Smooth muscle cell (in vitro differentiated cells): ENCODE data around the gene ZSWIM8. TPM values are rescaled to one million over a fixed set of nuclear protein-coding genes. Genes with fewer than 3 reads are reported as not detected.

Experiments
- DNase-seq: peaks from one replicate; lab custom pipeline; 2025; ENCODE audit not compliant: unreplicated experiment; lab: John Stamatoyannopoulos, UW
- H2AFZ ChIP-seq: fragments of 200-600 bp; sonication (generic); 2 replicates; pipeline ENCODE4 v1.6.0; 2016; ENCODE audit warnings: antibody characterized with exemption, low read depth, mild to moderate bottlenecking
- H3F3A ChIP-seq: fragments of 200-600 bp; sonication (generic); 2 replicates; pipeline ENCODE4 v1.6.0; 2017; ENCODE audit warnings: antibody characterized with exemption, low read depth
- H3K27ac ChIP-seq: fragments of 200-600 bp; sonication (generic); 2 replicates; pipeline ENCODE4 v1.5.1; 2016; ENCODE audit warnings: low read depth, mild to moderate bottlenecking
- H3K27me3 ChIP-seq: fragments of 200-600 bp; sonication (generic); 2 replicates; pipeline ENCODE4 v1.6.1; 2016; ENCODE audit warnings: low read depth, mild to moderate bottlenecking
- H3K36me3 ChIP-seq: fragments of 200-600 bp; sonication (generic); 2 replicates; pipeline ENCODE4 v1.5.1; 2016; ENCODE audit warnings: low read depth
- H3K4me1 ChIP-seq: fragments of 200-600 bp; sonication (generic); 2 replicates; pipeline ENCODE4 v1.5.1; 2016; ENCODE audit warnings: low read depth
- H3K4me2 ChIP-seq: fragments of 200-600 bp; sonication (generic); 2 replicates; pipeline ENCODE4 v1.6.0; 2016; ENCODE audit warnings: mild to moderate bottlenecking
- H3K4me3 ChIP-seq: fragments of 200-600 bp; sonication (generic); 2 replicates; pipeline ENCODE4 v1.5.1; 2016; ENCODE audit warnings: mild to moderate bottlenecking
- H3K79me2 ChIP-seq: fragments of 200-600 bp; sonication (generic); 2 replicates; pipeline ENCODE4 v1.6.0; 2016; ENCODE audit warnings: low read depth, mild to moderate bottlenecking
- H3K9ac ChIP-seq: fragments of 200-600 bp; sonication (generic); 2 replicates; pipeline ENCODE4 v1.6.0; 2016; ENCODE audit warnings: low read depth
- H3K9me3 ChIP-seq: fragments of 200-600 bp; sonication (generic); replicated peaks from 2 replicates; pipeline ENCODE4 v1.5.1; 2016; ENCODE audit warnings: low read depth
- H4K20me1 ChIP-seq: fragments of 200-600 bp; sonication (generic); 2 replicates; pipeline ENCODE4 v1.6.0; 2016; ENCODE audit warnings: low read depth
- WGBS: methylation state at CpG from one replicate; pipeline ENCODE4 v1.1.7; 2016; ENCODE audit warnings: low lambda C conversion rate; 5-methylcytosine and 5-hydroxymethylcytosine counted together
- polyA plus RNA-seq: library from polyadenylated mRNA; unstranded; fragments of >200 nt; fragmentation: Nextera tagmentation; extraction: Ambion mirVana; gene quantifications from 2 replicates; pipeline ENCODE4 v1.2.1, GENCODE V29; 2016
- total RNA-seq: library from RNA; depleted of rRNA; stranded (reverse); fragments of >200 nt; gene quantifications from 2 replicates; pipeline ENCODE4 v1.2.3, GENCODE V29; 2014
- TF ChIP-seq, protein P1 (sequence below): fragments of 200-600 bp; sonication (generic); IDR thresholded peaks from 2 replicates; pipeline ENCODE4 v1.5.1; 2017; ENCODE audit warnings: borderline replicate concordance, mild to moderate bottlenecking, antibody characterized with exemption; ENCODE audit not compliant: insufficient read depth, poor library complexity, severe bottlenecking

The ZSWIM8 gene
- total and polyA plus RNA-seq, 2 experiments from 2014 or later, result 48.3 to 83.9 TPM

DNA sequence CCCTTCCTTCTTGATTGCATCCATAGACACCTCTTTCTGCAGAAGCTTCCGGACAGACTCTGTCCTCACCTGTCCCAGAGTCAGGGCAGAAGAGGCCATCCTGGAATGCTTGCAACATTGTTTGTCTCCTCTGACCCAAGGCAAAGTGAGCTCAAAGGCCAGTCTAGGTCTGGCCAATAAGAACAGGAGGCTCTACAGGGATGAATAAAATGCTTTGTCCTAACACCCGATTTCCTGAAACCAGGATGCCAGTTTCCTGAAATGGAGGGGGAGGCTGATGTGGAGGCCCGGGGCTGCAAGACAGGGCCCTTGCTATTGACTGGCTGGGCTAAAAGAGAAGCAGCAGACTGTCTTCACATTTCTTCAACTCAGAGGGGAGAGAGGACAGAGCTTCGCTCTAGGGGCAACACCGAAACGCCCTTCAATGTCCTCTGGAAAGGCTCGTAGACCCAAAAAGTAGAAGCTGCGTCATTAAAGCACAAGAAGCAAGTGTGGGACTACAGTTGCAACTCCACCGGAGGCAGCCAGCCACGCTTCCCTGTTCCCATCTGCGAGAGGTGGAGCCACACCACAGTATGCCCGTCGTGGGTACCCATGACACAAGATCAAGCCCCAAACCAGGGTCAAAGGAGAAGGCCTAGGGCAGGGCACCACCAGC lies 55.1 kb downstream of the ZSWIM8 start:
- Histone ChIP-seq H3K9ac (no peak overlapping the region), H4K20me1 (no peaks in the 10 kb centered on the region), H2AFZ (no peak overlapping the region), H3K27ac (no peak overlapping the region), H3K36me3 (no peaks in the 10 kb centered on the region), H3F3A (no peaks in the 10 kb centered on the region), H3K9me3 (no peaks in the 10 kb centered on the region), H3K4me1 (peaks cover 6% of the 10 kb centered on the region), H3K4me3 (no peak overlapping the region), H3K27me3 (no peaks in the 10 kb centered on the region), H3K79me2 (no peaks in the 10 kb centered on the region), H3K4me2 (no peak overlapping the region)
- no peak for DNase-seq
- TF ChIP-seq, protein P1, sequence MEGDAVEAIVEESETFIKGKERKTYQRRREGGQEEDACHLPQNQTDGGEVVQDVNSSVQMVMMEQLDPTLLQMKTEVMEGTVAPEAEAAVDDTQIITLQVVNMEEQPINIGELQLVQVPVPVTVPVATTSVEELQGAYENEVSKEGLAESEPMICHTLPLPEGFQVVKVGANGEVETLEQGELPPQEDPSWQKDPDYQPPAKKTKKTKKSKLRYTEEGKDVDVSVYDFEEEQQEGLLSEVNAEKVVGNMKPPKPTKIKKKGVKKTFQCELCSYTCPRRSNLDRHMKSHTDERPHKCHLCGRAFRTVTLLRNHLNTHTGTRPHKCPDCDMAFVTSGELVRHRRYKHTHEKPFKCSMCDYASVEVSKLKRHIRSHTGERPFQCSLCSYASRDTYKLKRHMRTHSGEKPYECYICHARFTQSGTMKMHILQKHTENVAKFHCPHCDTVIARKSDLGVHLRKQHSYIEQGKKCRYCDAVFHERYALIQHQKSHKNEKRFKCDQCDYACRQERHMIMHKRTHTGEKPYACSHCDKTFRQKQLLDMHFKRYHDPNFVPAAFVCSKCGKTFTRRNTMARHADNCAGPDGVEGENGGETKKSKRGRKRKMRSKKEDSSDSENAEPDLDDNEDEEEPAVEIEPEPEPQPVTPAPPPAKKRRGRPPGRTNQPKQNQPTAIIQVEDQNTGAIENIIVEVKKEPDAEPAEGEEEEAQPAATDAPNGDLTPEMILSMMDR, result no peak
- 97% methylated on average over 13 of the region's 13 CpGs for WGBS

DNA sequence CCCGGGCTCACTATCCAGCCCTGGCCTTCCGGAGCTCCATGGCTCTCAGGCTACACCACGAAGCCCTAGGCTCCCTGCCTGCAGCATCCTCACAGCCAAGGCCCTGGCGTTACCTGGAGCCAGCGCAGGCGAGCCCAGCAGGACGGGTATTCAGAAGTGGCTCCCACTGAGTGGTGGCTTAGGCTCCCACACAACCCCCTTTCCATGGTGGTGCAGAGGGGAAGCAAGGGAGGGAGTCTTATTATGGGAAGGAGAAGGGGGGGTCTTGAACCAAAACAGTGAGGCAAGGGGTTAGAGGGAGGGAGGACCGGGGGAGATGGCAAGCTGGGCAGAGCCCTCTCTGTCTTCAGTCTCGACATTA lies 55.6 kb downstream of the ZSWIM8 start:
- Histone ChIP-seq H3K9ac (no peak overlapping the region), H3K4me1 (peaks cover 6% of the 10 kb centered on the region)

DNA sequence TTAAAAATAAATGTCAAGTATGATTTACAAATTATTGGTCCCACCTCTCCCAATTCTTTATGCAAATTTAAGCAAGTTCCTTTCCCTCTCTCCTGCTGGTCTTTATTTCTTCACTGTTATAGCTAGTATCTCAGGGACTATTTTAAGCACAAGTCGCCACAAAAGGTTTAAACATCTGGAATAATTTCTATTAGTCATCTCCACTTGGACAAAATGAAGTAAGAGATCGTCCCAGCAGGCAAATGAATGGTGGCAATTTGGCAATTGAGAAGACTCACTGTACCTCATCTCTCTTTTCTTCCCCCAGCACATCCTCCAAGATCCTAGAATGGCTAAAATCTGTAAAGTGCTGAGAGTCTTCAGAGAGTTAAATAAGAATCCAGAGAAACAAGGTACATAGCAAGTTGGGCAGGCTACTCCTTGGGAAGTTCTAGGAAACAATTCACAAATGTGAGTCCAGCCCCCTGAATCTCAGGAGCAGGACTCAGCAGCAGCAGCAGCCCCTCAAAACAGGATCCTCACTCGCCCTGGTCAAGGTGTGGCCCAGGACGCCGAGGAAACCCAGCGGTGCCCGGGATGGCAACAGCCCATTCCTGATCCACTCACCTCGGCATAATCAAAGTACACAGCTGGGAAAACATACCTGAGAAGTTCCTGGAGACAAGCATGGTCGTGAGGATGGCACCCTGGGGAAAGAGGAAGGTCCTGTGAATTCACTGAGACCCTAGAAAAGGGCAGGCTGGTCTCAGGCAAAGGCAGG lies 56.3 kb downstream of the ZSWIM8 start:
- no peaks in the 10 kb centered on the region for H4K20me1 ChIP-seq
- DNase-seq, result no peak

More for the DNA sequence above, 55.6 kb downstream of the ZSWIM8 start:
- Histone ChIP-seq H3K27me3 (no peaks in the 10 kb centered on the region), H3F3A (no peaks in the 10 kb centered on the region), H3K36me3 (no peaks in the 10 kb centered on the region), H2AFZ (no peak overlapping the region), H3K79me2 (no peaks in the 10 kb centered on the region), H3K9me3 (no peaks in the 10 kb centered on the region), H3K4me3 (no peak overlapping the region), H4K20me1 (no peaks in the 10 kb centered on the region), H3K27ac (no peak overlapping the region), H3K4me2 (no peak overlapping the region)
- 93% methylated on average over 9 of the region's 9 CpGs for WGBS
- no peak for DNase-seq
- TF ChIP-seq, protein P1, result no peak

More for the DNA sequence above, 56.3 kb downstream of the ZSWIM8 start:
- TF ChIP-seq, protein P1, result no peak
- H3K27ac ChIP-seq, result no peak overlapping the region
- H3K27me3 ChIP-seq, result no peaks in the 10 kb centered on the region
- no peak overlapping the region for H3K4me3 ChIP-seq
- H3K9ac ChIP-seq, result no peak overlapping the region
- 89% methylated on average over 9 of the region's 9 CpGs for WGBS
- H2AFZ ChIP-seq, result no peak overlapping the region
- no peaks in the 10 kb centered on the region for H3K9me3 ChIP-seq
- peaks cover 6% of the 10 kb centered on the region for H3K4me1 ChIP-seq
- H3K36me3 ChIP-seq, result no peaks in the 10 kb centered on the region
- H3K4me2 ChIP-seq, result no peak overlapping the region
- H3K79me2 ChIP-seq, result no peaks in the 10 kb centered on the region
- no peaks in the 10 kb centered on the region for H3F3A ChIP-seq
